Tibial artery (tissue), 4 donors: Measurements from ENCODE around the gene ROR1.

Source experiments
- DNase-seq, 2 donors: peaks; one replicate each; pipeline ENCODE4 v3.0.0-alpha.2; 2019
- H3K27ac ChIP-seq, 2 donors: fragments of 200-600 bp; sonication (generic) in 1 of 2; 1 replicate in 1 of 2; 2 replicates in 1 of 2; pipeline ENCODE4 v1.5.1; 2018 to 2019; ENCODE audit warnings: mild to moderate bottlenecking in 1 of 2
- H3K27me3 ChIP-seq, 2 donors: fragments of 200-600 bp; sonication (generic) in 1 of 2; one replicate each; pipeline versions ENCODE4 v1.5.1 to v1.6.0; 2016 to 2019
- H3K36me3 ChIP-seq, 3 donors: fragments of 200-600 bp; sonication (generic) in 2 of 3; one replicate each; pipeline ENCODE4 v1.5.1; 2016 to 2019; ENCODE audit warnings: mild to moderate bottlenecking in 2 of 3
- H3K4me1 ChIP-seq, 4 donors: fragments of 200-600 bp; sonication (generic) in 2 of 4; 1 replicate in 3 of 4; 2 replicates in 1 of 4; pipeline ENCODE4 v1.5.1; 2016 to 2019
- H3K4me3 ChIP-seq, 2 donors: fragments of 200-600 bp; sonication (generic) in 1 of 2; 1 replicate in 1 of 2; 2 replicates in 1 of 2; pipeline ENCODE4 v1.5.1; 2018 to 2019; ENCODE audit warnings: mild to moderate bottlenecking in 2 of 2
- H3K9me3 ChIP-seq, 3 donors: fragments of 200-600 bp; sonication (generic) in 1 of 3; one replicate each; pipeline ENCODE4 v1.5.1; 2016 to 2019
- CTCF ChIP-seq, 2 experiments: fragments of 200-600 bp in 1 of 2; fragments of 450-650 bp in 1 of 2; IDR thresholded peaks; one replicate each; pipeline ENCODE4 v1.5.1; 2017 to 2019; ENCODE audit warnings: antibody characterized with exemption in 2 of 2, mild to moderate bottlenecking in 1 of 2, moderate library complexity in 1 of 2
- intact Hi-C: fragments of 100-400 bp; cut with DNase I; formaldehyde crosslinking; loops from one replicate; pipeline ENCODE4 v1.15.0; 2023; ENCODE audit warnings: low total_unique reads

The ROR1 gene

GRCh38 chr1:63831409-63831808, 57.6 kb downstream of the ROR1 start:
- no peak overlapping the region for H3K4me3 ChIP-seq
- no peaks in the 10 kb centered on the region for H3K9me3 ChIP-seq
- no peaks in the 10 kb centered on the region for H3K36me3 ChIP-seq
- DNase-seq, result no peak
- TF ChIP-seq CTCF (IDR thresholded peaks at IDR 0.05), result no peak
- peak overlapping the region; percentile 70 to 74 for H3K27ac ChIP-seq
- no peaks in the 10 kb centered on the region for H3K27me3 ChIP-seq
- intact Hi-C loops, result no loop called here
- H3K4me1 ChIP-seq, result peaks cover 0 to 93% (median 42%) of the 10 kb centered on the region in 4 donors

DNA sequence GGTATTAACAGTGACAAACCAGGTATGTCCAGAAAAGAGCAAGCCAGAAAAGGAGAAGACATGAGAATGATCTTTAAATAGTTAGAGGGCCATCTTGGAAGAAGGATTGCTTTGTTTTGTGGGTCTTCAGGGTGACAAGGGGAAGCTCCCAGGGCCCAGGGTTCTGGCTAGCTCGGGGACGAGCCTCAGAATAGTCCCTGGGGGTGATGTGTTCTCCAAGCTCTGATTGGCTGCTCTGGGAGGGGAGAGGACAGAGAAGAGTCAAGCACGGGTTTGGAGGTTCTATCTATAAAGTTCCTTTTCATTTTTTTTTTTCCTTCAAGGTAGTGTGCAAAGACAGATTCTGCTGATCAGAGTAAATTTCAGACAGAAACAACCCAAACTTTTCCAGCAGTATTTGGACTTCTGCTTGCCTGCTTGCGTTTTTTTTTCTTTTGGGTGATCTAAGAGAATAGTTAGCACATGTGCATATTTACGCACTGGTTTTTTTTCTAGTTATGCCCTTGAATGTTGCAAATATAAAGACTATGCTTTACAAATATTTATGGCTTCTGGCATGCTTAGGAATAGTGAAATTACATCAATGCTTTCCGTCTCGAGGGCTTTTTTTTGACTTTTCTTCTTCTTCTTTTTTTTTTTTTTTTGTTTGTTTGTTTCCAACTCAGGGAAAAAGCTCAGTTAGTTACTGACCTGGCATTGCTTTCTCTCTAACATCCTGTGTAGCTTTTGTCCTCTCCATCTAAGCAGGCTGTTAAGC, 59.7 kb downstream of the ROR1 start:
- Histone ChIP-seq H3K4me1 (peaks cover 0 to 92% (median 34%) of the 10 kb centered on the region in 4 donors), H3K27ac (peak overlapping the region; percentile 38 to 74), H3K27me3 (no peaks in the 10 kb centered on the region), H3K9me3 (no peaks in the 10 kb centered on the region), H3K4me3 (no peak overlapping the region), H3K36me3 (no peaks in the 10 kb centered on the region)
- intact Hi-C loops, result no loop called here
- DNase-seq, result no peak
- no peak for TF ChIP-seq CTCF (IDR thresholded peaks at IDR 0.05)

GRCh38 chr1:63835128-63835527, 61.3 kb downstream of the ROR1 start:
- TF ChIP-seq CTCF (IDR thresholded peaks at IDR 0.05), result no peak
- Histone ChIP-seq H3K4me1 (peaks cover 0 to 92% (median 27%) of the 10 kb centered on the region in 4 donors), H3K4me3 (no peak overlapping the region), H3K27ac (no peak overlapping the region), H3K27me3 (no peaks in the 10 kb centered on the region), H3K9me3 (no peaks in the 10 kb centered on the region), H3K36me3 (no peaks in the 10 kb centered on the region)
- no peak for DNase-seq
- intact Hi-C loops, result no loop called here

DNA sequence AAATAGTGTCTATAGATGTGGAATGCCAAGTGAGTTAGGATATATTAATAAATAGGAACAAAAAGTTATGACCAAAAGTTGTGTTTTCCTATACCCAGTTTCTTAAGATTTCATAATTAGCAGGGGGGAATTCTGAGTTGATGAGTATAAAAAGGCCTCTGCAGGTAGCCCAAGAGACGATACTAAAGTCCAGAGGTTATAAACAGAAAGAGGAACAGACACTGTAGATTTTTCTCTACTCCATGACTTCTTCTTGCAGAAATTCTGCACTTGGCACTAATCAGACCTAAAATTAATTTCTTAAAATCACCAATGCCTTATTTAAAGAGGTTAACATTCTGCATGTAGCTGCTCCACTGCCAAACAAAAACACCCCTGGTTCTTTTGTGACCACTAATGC, 62.6 kb downstream of the ROR1 start:
- Histone ChIP-seq H3K36me3 (no peaks in the 10 kb centered on the region), H3K4me3 (no peak overlapping the region), H3K4me1 (peaks cover 0 to 92% (median 23%) of the 10 kb centered on the region in 4 donors), H3K27me3 (no peaks in the 10 kb centered on the region), H3K9me3 (no peaks in the 10 kb centered on the region), H3K27ac (no peak overlapping the region)
- TF ChIP-seq CTCF (IDR thresholded peaks at IDR 0.05), result no peak
- DNase-seq, result no peak
- intact Hi-C loops, result no loop called here

DNA sequence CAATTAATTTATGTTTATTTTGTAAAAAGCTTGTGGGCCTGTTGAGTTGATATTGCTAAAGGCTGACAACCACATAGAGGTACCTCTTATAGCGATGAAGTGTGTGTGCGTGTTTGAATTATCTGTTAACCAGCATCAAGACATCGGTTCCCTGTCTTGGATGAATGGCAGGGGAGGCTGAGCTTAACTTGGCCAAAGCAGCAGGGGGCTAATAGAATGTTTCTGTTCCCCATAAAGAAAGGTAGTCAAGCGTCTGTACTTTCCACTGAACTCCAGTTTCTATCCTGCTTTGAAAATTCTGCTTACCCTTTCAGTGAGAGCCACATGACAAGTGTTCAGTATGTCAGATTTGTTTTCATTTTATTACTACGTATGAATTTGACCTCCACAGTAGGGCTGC, 63.0 kb downstream of the ROR1 start:
- no peaks in the 10 kb centered on the region for H3K27me3 ChIP-seq
- no peaks in the 10 kb centered on the region for H3K36me3 ChIP-seq
- no peak for DNase-seq
- intact Hi-C loops, result no loop called here
- H3K4me1 ChIP-seq, result peaks cover 0 to 92% (median 22%) of the 10 kb centered on the region in 4 donors
- TF ChIP-seq CTCF (IDR thresholded peaks at IDR 0.05), result no peak
- no peaks in the 10 kb centered on the region for H3K9me3 ChIP-seq
- H3K27ac ChIP-seq, result no peak overlapping the region
- H3K4me3 ChIP-seq, result no peak overlapping the region
